Panc1 (cell line): ENCODE results near the gene SLC3A2. TPM values are rescaled to one million over a fixed set of nuclear protein-coding genes. Genes with fewer than 3 reads are reported as not detected.

ENCODE experiments used
- ATAC-seq: fragments of 200-7000 bp; cut with Tn5 transposase; 2 replicates; pipeline ENCODE4 v1.9.1; 2020; ENCODE audit warnings: mild to moderate bottlenecking, moderate library complexity
- BruUV-seq: library from RNA; stranded (reverse); fragments of 400-500 nt; replicated peaks from 2 replicates; lab custom pipeline; 2021; lab: Mats Ljungman, UMichigan
- CTCF ChIA-PET: fragments of 300-600 bp; sonication (Branson Sonifier 250); formaldehyde crosslinking; loops from one replicate; lab custom pipeline; 2022; ENCODE audit warnings: antibody characterized with exemption; lab: Charles Lee
- POLR2A ChIA-PET: fragments of 300-600 bp; sonication (Branson Sonifier 250); formaldehyde crosslinking; loops from one replicate; lab custom pipeline; 2022; ENCODE audit warnings: antibody characterized with exemption; lab: Charles Lee
- DNase-seq: peaks from one replicate; pipeline ENCODE4 v3.0.0-alpha.2; 2010; ENCODE audit warnings: low read depth, low spot score
- H3K27ac ChIP-seq: 2 replicates; pipeline ENCODE4 v1.5.1; 2011; ENCODE audit warnings: mild to moderate bottlenecking, low read length, inconsistent platforms
- H3K27me3 ChIP-seq: fragments of 200-500 bp; sonication (Bioruptor generic); 2 replicates; pipeline ENCODE4 v1.6.0; 2014; ENCODE audit warnings: low read length, inconsistent platforms; ENCODE audit not compliant: control insufficient read depth, insufficient read depth
- H3K36me3 ChIP-seq: fragments of 200-500 bp; sonication (Bioruptor generic); 2 replicates; pipeline ENCODE4 v1.5.1; 2014; ENCODE audit warnings: inconsistent platforms, mild to moderate bottlenecking, low read length, moderate library complexity; ENCODE audit not compliant: control insufficient read depth, insufficient read depth
- H3K4me1 ChIP-seq: 2 replicates; pipeline ENCODE4 v1.5.1; 2011; ENCODE audit warnings: inconsistent platforms, mild to moderate bottlenecking, low read length, moderate library complexity; ENCODE audit not compliant: control insufficient read depth, insufficient read depth
- H3K4me3 ChIP-seq, 2 experiments: 2 replicates each; pipeline ENCODE4 v1.5.1; 2011 to 2012; ENCODE audit warnings: low read depth in 2 of 2, low read length in 2 of 2, mild to moderate bottlenecking in 2 of 2, inconsistent platforms in 1 of 2, moderate library complexity in 1 of 2
- H3K9me3 ChIP-seq: fragments of 200-500 bp; sonication (Bioruptor generic); 2 replicates; pipeline ENCODE4 v1.5.1; 2014; ENCODE audit warnings: low read depth, mild to moderate bottlenecking, inconsistent platforms, low read length, moderate library complexity; ENCODE audit not compliant: control insufficient read depth, insufficient read depth
- CTCF ChIP-seq: fragments of 450-650 bp; IDR thresholded peaks from 2 replicates; pipeline ENCODE4 v1.5.1; 2017; ENCODE audit warnings: mild to moderate bottlenecking
- POLR2AphosphoS5 ChIP-seq: IDR thresholded peaks from 2 replicates; pipeline ENCODE4 v1.6.1; 2012; ENCODE audit warnings: mild to moderate bottlenecking, low read depth, low read length, moderate library complexity
- REST ChIP-seq, 2 experiments: IDR thresholded peaks; 2 replicates each; pipeline ENCODE4 v1.6.1; 2011 to 2012; ENCODE audit warnings: low read depth in 2 of 2, control low read depth in 1 of 2, low read length in 1 of 2, mild to moderate bottlenecking in 1 of 2, moderate library complexity in 1 of 2; ENCODE audit not compliant: insufficient read depth in 1 of 2
- SIN3A ChIP-seq: IDR thresholded peaks from 2 replicates; pipeline ENCODE4 v1.6.1; 2012; ENCODE audit warnings: low read depth, mild to moderate bottlenecking, low read length, moderate library complexity, borderline replicate concordance; ENCODE audit not compliant: insufficient read depth
- TCF7L2 ChIP-seq: IDR thresholded peaks from 2 replicates; pipeline ENCODE4 v1.6.1; 2011; ENCODE audit warnings: mild to moderate bottlenecking, low read depth, low read length, inconsistent platforms
- in situ Hi-C: cut with HindIII; loops from 2 replicates; pipeline ENCODE4 v1.10.0; 2016; ENCODE audit warnings: low sequenced_read_pairs, low pct_unique_long_range_greater_than_20kb
- intact Hi-C: fragments of 100-400 bp; cut with micrococcal nuclease; formaldehyde crosslinking; loops from one replicate; pipeline ENCODE4 v1.10.0; 2022; ENCODE audit not compliant: unreplicated experiment
- total RNA-seq: library from RNA; stranded (reverse); gene quantifications from one replicate; pipeline ENCODE4 v1.2.1, GENCODE V29; 2021; ENCODE audit not compliant: unreplicated experiment

Gene SLC3A2
- total RNA-seq, 1 experiment from 2014 or later = 184 TPM

GRCh38 chr11:62874851-62875250 is 5.8 kb upstream of the SLC3A2 start:
- intact Hi-C loops = no loop called here
- no TSS peak for BruUV-seq
- in situ Hi-C loops = no loop called here
- ATAC-seq (no peak), DNase-seq (no peak)
- no peak for TF ChIP-seq REST (IDR thresholded peaks at IDR 0.05; ENCODE audit: insufficient read depth in 1 of 2, low read depth in 2 of 2, low read length in 1 of 2)
- no peak for TF ChIP-seq POLR2AphosphoS5
- no peak for TF ChIP-seq TCF7L2
- TF ChIP-seq SIN3A = no peak
- TF ChIP-seq CTCF = no peak
- no peaks in the 10 kb centered on the region for H3K27me3 ChIP-seq
- H3K27ac ChIP-seq = no peak overlapping the region
- CTCF ChIA-PET = no interaction called here
- POLR2A ChIA-PET = interaction anchor here (0.6 kb wide), 1 partner anchor 106 kb away, joined by 4 read pairs; no protein-coding TSS in a partner anchor
- no peak overlapping the region for H3K4me3 ChIP-seq
- peaks cover 8% of the 10 kb centered on the region for H3K4me1 ChIP-seq
- H3K9me3 ChIP-seq = no peaks in the 10 kb centered on the region
- H3K36me3 ChIP-seq = peaks cover 2% of the 10 kb centered on the region; the same call in 1 of the 2 replicates

- Histone ChIP-seq H3K4me3 (no peak overlapping the region), H3K27me3 (no peaks in the 10 kb centered on the region), H3K36me3 (peaks cover 2% of the 10 kb centered on the region; the same call in 1 of the 2 replicates), H3K9me3 (no peaks in the 10 kb centered on the region), H3K27ac (no peak overlapping the region), H3K4me1 (peaks cover 13% of the 10 kb centered on the region)
- DNase-seq (no peak), ATAC-seq (no peak)
- ChIA-PET POLR2A (interaction anchor here (0.7 kb wide), 1 partner anchor 13 kb away, joined by 5 read pairs; no protein-coding TSS in a partner anchor), CTCF (interaction anchor here (0.5 kb wide), 1 partner anchor 10 kb away, joined by 4 read pairs; no protein-coding TSS in a partner anchor)
- in situ Hi-C loops (no loop called here), intact Hi-C loops (no loop called here)
- TF ChIP-seq SIN3A (no peak), TCF7L2 (no peak)
- BruUV-seq = no TSS peak
Measured at GRCh38 chr11:62875698-62876478, 4.8 kb upstream of the SLC3A2 start.

- Histone ChIP-seq H3K4me1 (peaks cover 13% of the 10 kb centered on the region), H3K4me3 (no peak overlapping the region), H3K9me3 (no peaks in the 10 kb centered on the region), H3K36me3 (peaks cover 2% of the 10 kb centered on the region), H3K27me3 (no peaks in the 10 kb centered on the region), H3K27ac (no peak overlapping the region)
- DNase-seq (no peak), ATAC-seq (no peak)
- ChIA-PET POLR2A (no interaction called here), CTCF (no interaction called here)
- no TSS peak for BruUV-seq
- no peak for TF ChIP-seq POLR2AphosphoS5
- no peak for TF ChIP-seq SIN3A
- no peak for TF ChIP-seq REST (IDR thresholded peaks at IDR 0.05; ENCODE audit: insufficient read depth in 1 of 2, low read depth in 2 of 2, low read length in 1 of 2)
- no peak for TF ChIP-seq CTCF
- no peak for TF ChIP-seq TCF7L2
- intact Hi-C loops (no loop called here), in situ Hi-C loops (no loop called here)
Measured at GRCh38 chr11:62876712-62877111, 4.0 kb upstream of the SLC3A2 start.
